Measurements from ENCODE around the gene ADAMTS14.
"Not testable (repeated sequence)": the region's sequence is repeated elsewhere in the genome, so short reads cannot be mapped to it uniquely, and the experiment has no call there.

The ADAMTS14 gene

GRCh38 chr10:70658582-70659136 lies 13.6 kb upstream of the ADAMTS14 start:
- no peak for DNase-seq

GRCh38 chr10:70659306-70659705 lies 13.0 kb upstream of the ADAMTS14 start:
- DNase-seq, result no peak

DNA sequence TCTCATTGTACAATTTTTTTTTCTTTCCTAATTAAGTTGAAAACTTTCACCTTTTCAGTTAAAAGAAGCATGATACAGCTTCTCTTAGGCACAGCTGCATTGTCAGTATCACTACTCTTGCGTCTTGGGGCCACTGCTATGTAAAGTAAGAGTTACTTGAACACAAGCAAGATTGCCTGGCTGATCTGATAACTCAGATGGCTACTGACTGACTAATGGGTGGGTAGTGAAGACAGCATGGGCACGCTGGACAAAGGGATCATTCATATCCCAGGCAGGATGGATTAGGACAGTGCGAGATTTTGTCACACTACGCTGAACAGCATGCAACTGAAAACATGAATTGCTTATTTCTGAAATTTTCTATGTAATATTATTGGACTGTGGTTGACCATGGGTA lies 11.6 kb upstream of the ADAMTS14 start:
- no peak for DNase-seq

GRCh38 chr10:70661623-70662361 lies 10.5 kb upstream of the ADAMTS14 start:
- DNase-seq, result no peak

DNA sequence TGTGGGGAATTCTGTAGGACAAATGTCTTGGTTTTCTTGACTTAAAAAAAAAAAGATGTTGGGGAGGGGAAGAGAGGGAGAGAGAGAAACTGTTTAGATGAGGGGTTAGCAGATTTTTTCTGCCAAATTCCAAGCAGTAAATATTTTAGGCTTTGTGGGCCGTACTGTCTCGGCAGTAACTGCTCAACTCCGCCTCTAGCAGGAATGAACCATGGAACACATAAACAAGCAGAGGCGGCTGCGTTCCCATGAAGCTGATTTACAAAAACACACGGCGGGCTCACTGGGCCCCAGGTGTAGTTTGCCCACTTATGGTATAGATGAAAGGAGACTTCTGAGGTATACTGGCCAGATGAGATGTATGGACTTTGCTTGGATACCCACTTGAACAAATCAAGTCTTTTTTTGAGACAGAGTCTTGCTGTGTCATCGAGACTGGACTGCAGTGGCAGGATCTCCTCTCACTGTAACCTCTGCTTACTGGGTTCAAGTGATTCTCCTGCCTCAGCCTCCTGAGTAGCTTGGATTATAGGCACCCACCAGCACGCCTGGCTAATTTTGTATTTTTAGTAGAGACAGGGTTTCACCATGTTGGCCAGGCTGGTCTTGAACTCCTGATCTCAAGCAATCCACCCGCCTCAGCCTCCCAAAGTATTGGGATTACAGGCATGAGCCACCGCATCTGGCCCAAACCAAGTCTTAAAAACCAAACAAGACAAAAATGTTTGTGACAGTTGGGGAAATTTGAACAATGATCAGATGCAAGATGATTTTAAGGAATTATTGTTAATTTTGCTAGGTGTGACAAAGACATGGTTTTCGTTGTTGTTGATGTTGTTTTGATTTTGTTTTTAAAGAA lies 9.7 kb upstream of the ADAMTS14 start:
- no peak for DNase-seq

GRCh38 chr10:70663458-70664409 lies 8.6 kb upstream of the ADAMTS14 start:
- not testable (repeated sequence) for DNase-seq

- DNase-seq, result no peak
Measured at GRCh38 chr10:70664702-70665195, 7.6 kb upstream of the ADAMTS14 start.

GRCh38 chr10:70666960-70667798 lies 5.1 kb upstream of the ADAMTS14 start:
- no peak for DNase-seq

DNA sequence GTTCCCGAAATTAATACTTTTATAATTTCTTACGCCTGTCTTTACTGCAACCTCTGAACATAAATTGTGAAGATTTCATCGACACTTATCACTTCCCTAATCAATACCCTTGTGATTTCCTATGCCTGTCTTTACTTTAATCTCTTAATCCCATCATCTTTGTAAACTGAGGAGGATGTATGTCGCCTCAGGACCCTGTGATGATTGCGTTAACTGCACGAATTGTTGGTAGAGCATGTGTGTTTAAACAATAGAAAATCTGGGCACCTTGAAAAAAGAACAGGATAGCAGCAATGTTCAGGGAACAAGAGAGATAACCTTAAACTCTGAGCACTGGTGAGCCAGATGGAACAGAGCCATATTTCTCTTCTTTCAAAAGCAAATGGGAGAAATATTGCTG lies 4.5 kb upstream of the ADAMTS14 start:
- not testable (repeated sequence) for DNase-seq

DNA sequence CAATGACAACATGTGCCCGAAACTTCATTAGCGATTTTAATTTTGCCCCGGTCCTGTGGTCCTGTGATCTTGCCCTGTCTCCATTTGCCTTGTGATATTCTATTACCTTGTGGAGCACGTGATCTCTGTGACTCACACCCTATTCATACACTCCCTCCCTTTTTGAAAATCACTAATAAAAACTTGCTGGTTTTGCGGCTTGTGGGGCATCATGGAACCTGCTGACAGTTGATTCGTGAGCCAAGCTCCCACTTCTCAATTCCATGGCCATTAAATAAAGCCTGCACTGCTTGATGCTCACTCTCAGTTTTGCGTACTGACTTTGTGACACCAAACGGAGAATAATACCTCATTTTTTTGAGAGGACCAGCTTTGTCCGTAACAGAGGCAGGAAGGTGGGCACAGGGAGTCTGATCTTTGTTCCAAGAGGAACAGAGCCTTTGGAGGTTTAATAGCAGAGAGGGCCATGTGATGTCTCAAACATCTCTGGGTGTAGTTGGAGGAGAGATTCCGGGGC lies 3.8 kb upstream of the ADAMTS14 start:
- DNase-seq, result no peak

- no peak for DNase-seq
Measured at GRCh38 chr10:70669015-70669414, 3.3 kb upstream of the ADAMTS14 start.

DNA sequence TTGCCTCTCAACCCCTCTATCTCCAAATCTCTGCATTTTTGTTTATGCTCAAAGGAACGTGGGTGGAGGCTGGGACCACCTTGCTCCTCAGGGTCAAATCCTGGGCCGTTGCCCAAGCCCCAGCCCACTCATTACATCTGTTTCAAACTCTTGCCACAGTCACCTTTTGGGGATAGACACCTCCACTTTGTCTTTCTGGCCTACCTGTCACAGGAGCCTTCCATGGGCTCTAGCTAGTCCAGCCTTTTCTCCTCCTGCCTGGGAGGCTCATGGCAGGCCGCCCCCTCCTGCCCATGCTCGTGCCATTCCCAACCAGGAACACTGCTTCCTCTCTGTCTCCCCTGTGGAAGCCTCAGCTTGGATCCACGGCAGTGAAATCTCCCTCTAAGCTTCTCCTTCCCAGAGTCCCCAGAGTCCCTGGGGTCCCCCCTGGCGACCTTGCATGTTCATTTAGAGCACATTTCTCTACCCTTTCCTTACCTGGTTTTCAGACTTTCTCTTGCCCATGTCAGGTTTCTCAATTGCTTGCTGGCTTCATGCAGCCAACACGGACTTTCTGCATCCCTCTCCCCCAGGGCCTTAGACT lies 2.5 kb upstream of the ADAMTS14 start:
- no peak for DNase-seq

DNA sequence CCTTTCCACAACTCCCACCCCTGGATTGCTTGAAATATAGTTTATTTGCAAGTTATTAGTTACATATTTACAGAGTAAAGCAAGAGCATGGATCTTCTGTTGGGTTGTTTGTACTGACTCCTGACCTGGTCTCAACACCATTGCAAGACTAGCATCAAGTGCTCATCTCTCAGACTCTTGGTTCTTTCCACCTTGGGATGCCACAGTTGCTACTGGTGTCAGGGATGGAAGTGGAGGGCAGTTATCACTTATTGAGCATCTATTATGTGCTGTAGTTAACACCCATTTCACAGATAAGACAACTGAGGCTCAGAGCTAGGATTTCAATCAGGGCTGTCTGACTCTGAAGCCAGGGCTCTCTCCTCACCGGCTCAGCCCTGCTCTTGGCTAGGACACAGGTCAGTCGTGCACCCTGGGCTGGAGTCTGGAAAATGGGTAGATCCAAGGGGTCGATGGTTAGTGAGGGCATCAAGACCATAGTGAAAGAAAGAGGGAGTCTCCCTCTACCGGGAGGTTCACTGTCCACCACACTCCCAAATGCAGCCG lies 614 bp upstream of the ADAMTS14 start:
- no peak for DNase-seq

DNA sequence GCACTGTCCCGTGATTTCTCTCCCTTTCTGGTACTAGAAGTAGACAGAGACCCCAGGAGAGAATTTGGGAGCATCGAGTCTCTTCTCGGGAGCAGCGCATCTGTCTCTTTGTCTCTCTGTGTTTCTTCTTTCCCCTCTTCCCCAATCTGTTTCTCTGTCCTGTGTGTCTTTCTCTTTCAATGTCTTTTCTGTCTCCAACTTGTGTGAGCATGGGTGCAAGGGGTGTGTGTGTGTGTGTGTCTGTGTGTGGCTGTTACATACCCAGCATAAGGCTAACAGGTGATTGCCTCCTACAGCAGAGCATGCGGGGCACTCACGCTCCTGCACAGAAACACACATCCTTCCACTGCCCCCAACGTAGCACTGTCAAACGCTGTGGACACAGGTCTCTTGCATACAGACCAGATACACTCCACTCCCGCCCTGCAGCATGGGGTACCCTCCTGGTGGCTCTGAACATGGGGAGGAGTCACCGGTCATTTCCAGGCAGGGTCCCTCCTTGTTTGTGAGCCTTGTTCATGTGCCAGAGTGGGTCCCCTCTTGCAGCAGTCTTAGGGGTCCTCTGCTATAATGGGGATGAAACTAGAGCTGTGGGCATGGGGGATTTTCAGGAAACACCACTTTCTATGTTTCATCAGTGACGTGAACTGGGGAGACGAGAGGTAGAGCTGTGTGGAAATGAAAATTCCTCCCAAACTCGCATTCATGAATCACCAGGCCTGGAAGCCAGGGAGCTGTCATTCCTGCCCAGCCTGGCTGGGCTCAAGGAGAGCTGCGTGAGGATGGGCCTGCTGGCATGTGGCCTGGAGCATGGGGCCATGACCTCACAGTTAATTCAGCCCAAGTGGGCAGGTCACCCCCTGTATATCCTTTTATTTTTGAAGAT lies 980 bp downstream of the ADAMTS14 start:
- DNase-seq, result no peak

DNA sequence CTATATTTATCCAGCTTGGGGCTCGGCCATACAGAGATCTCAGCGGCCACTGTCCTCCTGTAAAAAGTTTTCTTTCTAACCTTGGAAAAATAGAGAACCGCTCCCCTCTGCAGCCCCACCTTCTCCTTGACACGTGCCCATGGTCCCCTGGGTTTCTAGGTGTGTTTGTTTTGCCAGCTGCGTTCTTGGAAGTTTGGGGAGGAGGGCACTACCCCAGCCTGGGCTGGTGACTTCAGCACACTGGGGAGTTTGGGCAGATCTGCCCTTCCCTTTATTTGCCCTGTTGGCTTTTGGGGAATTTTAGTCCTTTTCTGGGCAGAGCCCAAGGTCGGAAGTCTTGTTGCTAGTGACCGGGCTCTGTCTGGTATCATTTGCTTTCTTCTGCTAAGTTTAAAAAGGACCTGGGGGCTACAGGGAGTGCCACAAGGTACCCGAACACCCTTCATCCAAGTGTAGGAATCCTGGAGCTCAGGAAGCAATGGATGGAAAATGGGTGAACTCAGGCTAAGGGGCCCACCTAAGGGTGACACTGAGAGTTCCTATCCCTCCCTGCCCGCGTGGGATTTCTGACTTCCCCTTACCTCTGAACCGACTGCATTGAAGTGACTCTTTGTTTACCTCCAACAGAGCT lies 1.7 kb downstream of the ADAMTS14 start:
- DNase-seq, result no peak

DNA sequence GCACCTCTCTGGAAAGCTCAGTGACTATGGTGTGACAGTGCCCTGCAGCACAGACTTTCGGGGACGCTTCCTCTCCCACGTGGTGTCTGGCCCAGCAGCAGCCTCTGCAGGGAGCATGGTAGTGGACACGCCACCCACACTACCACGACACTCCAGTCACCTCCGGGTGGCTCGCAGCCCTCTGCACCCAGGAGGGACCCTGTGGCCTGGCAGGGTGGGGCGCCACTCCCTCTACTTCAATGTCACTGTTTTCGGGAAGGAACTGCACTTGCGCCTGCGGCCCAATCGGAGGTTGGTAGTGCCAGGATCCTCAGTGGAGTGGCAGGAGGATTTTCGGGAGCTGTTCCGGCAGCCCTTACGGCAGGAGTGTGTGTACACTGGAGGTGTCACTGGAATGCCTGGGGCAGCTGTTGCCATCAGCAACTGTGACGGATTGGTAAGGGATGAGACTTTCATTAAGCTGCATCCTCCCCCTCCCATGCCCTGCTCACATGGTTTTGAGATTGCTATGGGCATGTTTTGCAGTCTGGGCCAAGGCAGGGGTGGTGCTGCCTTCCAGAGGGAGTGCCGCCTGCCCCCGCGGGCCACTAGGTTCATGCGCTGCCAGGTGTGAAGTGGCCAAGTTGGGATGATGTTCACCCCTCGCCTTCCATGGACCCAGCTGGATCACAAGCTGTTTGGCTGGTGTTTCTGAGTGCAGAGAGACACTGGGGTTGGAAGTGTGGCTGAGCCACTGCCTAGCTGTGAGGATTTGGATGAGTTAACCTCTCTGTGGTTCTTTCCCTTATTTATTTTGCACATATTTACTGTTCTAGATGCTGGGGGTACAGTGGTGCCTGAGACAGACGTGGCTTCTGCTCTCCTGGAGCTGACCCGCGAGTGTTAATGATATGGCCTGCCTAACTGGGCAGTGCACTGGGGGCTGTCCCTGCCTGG lies 2.5 kb downstream of the ADAMTS14 start:
- no peak for DNase-seq

DNA sequence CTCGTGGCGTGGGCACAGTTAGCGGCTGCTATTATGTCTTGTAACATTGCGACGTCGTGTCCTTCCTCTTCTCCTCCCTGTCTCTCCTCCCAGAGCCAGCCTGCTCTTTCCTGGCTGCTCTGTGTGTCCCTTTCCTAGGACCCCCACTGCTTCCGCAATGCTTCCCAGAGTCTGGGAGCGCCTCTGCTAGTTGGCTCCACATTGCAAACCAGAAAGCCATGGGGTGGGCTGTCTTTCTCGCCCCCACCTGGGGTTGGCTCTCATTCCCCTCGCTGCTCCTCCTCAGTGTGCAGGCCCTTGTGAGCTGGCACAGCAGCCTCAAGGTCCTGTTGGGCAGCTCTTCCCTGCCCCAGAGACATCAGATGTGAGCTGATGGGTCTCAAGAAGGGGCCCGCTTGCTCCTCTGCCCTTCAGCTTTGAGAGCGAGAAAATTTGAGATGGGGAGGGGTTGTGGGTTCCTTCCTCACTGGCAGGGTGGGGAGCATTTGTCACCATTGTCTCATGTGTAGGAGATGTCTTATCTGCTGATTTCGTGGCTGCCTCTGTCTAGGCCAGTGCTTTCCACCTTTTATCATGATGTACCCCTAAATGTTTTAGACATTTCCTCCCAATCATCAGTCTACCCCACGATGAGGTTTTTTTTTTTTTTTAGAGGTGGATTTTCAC lies 3.3 kb downstream of the ADAMTS14 start:
- DNase-seq, result no peak
